Measurements from ENCODE around the gene ACSL1. TPM values are rescaled to one million over a fixed set of nuclear protein-coding genes. Genes with fewer than 3 reads are reported as not detected.

Gene ACSL1
- total and polyA plus RNA-seq, 2 of the 8 experiments (the other 6 are each of a cell fraction or from before 2014, with no cell fraction given), result 2.3 to 8.7 TPM

- TF ChIP-seq, protein P1, sequence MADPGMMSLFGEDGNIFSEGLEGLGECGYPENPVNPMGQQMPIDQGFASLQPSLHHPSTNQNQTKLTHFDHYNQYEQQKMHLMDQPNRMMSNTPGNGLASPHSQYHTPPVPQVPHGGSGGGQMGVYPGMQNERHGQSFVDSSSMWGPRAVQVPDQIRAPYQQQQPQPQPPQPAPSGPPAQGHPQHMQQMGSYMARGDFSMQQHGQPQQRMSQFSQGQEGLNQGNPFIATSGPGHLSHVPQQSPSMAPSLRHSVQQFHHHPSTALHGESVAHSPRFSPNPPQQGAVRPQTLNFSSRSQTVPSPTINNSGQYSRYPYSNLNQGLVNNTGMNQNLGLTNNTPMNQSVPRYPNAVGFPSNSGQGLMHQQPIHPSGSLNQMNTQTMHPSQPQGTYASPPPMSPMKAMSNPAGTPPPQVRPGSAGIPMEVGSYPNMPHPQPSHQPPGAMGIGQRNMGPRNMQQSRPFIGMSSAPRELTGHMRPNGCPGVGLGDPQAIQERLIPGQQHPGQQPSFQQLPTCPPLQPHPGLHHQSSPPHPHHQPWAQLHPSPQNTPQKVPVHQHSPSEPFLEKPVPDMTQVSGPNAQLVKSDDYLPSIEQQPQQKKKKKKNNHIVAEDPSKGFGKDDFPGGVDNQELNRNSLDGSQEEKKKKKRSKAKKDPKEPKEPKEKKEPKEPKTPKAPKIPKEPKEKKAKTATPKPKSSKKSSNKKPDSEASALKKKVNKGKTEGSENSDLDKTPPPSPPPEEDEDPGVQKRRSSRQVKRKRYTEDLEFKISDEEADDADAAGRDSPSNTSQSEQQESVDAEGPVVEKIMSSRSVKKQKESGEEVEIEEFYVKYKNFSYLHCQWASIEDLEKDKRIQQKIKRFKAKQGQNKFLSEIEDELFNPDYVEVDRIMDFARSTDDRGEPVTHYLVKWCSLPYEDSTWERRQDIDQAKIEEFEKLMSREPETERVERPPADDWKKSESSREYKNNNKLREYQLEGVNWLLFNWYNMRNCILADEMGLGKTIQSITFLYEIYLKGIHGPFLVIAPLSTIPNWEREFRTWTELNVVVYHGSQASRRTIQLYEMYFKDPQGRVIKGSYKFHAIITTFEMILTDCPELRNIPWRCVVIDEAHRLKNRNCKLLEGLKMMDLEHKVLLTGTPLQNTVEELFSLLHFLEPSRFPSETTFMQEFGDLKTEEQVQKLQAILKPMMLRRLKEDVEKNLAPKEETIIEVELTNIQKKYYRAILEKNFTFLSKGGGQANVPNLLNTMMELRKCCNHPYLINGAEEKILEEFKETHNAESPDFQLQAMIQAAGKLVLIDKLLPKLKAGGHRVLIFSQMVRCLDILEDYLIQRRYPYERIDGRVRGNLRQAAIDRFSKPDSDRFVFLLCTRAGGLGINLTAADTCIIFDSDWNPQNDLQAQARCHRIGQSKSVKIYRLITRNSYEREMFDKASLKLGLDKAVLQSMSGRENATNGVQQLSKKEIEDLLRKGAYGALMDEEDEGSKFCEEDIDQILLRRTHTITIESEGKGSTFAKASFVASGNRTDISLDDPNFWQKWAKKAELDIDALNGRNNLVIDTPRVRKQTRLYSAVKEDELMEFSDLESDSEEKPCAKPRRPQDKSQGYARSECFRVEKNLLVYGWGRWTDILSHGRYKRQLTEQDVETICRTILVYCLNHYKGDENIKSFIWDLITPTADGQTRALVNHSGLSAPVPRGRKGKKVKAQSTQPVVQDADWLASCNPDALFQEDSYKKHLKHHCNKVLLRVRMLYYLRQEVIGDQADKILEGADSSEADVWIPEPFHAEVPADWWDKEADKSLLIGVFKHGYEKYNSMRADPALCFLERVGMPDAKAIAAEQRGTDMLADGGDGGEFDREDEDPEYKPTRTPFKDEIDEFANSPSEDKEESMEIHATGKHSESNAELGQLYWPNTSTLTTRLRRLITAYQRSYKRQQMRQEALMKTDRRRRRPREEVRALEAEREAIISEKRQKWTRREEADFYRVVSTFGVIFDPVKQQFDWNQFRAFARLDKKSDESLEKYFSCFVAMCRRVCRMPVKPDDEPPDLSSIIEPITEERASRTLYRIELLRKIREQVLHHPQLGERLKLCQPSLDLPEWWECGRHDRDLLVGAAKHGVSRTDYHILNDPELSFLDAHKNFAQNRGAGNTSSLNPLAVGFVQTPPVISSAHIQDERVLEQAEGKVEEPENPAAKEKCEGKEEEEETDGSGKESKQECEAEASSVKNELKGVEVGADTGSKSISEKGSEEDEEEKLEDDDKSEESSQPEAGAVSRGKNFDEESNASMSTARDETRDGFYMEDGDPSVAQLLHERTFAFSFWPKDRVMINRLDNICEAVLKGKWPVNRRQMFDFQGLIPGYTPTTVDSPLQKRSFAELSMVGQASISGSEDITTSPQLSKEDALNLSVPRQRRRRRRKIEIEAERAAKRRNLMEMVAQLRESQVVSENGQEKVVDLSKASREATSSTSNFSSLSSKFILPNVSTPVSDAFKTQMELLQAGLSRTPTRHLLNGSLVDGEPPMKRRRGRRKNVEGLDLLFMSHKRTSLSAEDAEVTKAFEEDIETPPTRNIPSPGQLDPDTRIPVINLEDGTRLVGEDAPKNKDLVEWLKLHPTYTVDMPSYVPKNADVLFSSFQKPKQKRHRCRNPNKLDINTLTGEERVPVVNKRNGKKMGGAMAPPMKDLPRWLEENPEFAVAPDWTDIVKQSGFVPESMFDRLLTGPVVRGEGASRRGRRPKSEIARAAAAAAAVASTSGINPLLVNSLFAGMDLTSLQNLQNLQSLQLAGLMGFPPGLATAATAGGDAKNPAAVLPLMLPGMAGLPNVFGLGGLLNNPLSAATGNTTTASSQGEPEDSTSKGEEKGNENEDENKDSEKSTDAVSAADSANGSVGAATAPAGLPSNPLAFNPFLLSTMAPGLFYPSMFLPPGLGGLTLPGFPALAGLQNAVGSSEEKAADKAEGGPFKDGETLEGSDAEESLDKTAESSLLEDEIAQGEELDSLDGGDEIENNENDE (IDR thresholded peaks at IDR 0.05; ENCODE audit: insufficient replicate concordance, low read length), result no peak
- TF ChIP-seq TAF7 (optimal IDR thresholded peaks at IDR 0.05; ENCODE audit: borderline replicate concordance, low read depth, low read length), result peak; percentile 67
- no peak for TF ChIP-seq RXRA (IDR thresholded peaks at IDR 0.05; ENCODE audit: insufficient read depth, low read depth, low read length)
- TF ChIP-seq POLR2A (IDR thresholded peaks at IDR 0.05; ENCODE audit: control extremely low read depth in 1 of 2, low read depth in 2 of 2, low read length in 2 of 2), result peak in 1 of 2 experiments; percentile 45; a peak in 1 of 3 replicates
- no peak for TF ChIP-seq TEAD4 (IDR thresholded peaks at IDR 0.05; ENCODE audit: low read depth, low read length)
Measured at GRCh38 chr4:184850431-184851199, 24.8 kb upstream of the ACSL1 start (continued).

All from H1 (cell line).